GM21737 (cell line): ENCODE results near the gene PLP2.

Source experiments
- ATAC-seq: cut with Tn5 transposase; IDR thresholded peaks from one replicate; pipeline ENCODE4 v1.9.1; 2021; ENCODE audit warnings: mild to moderate bottlenecking, moderate library complexity; ENCODE audit not compliant: unreplicated experiment

The PLP2 gene

DNA sequence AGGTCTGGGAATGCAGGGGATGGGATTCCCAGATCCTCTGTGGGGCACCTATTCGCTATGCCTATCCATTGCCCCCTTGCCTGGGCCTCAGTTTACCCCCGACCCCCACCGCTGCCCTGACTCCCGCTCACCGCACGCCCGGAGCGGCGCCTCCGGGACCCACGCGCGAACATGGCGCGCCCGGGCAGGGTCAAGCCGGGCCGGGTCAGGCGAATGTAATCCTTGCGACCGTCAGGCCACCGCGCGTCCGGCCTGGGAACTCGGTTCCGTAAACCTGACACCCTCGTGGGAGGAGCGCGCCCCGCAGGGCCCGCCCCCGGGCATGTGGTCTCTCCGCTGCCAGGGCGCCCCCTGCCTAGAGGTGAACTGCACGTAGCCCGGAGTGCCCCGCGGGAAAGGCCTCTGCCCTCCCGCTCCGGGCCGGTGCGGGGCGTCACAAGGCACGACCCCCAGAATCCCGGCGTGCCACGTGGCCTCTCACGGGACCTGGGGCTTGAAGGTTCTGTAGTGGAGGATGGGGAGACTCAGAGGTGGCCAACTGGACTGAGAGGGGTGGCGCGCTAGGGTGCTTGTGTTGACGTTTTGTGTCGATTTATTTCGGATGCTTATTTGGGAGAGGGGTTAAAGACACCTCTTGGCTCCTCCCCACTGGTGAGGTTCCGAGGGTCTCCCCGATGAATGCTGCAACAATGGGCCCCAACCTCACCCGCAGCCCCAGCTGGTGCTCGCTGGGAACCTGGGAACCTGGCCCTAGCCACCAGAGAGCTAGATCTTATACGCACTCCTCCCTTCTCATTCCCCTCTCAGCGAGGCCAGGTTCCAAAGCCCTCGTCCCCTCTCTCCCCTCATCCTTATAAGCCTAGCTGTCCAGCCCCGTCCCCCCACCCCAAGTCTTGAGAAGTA is 14.7 kb downstream of the PLP2 start, which contains the start of gene PRICKLE3:
PRICKLE3 (minus strand) TSS at position 249 of the 903 bp plus-strand sequence; CDS start at position 173, 76 bp downstream.
- no peak for ATAC-seq

DNA sequence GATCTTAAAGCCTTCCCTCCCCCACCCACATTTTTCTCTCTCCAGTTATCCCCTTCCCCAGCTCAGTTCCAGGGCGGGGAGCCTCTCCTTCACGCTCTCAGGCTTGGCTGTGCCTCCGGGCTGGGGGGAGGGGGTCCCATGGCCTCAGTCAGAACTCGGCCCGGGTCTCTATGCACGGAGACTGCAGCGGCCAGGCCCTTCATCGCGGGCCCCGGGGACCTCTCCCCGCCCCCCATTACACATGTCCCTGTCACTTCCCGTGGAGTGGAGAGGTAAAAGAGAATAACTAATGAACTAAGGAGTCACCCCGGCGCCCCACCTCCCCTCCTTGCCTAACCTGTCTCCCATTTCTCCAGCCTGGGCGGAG is 15.3 kb downstream of the PLP2 start:
- no peak for ATAC-seq

DNA sequence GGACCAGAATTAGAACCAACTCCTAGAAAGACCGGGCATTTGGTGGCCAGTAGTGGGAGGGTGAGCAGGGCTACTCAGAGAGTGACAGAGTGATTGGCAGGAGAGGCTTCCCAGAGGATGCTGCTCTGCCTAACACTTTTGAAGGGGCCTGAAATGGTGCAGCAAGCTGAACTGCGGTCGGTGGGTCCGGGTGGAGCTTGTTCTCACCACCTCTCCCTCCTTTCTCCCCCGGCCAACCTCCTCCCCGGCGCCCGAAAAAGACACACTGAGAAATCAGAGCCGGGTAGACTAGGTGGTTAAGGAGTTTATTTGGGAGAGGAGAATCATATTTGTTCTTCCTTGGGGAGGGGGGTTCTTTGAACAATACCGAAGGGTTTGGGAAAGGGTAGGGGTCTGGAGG is 15.8 kb downstream of the PLP2 start:
- no peak for ATAC-seq

DNA sequence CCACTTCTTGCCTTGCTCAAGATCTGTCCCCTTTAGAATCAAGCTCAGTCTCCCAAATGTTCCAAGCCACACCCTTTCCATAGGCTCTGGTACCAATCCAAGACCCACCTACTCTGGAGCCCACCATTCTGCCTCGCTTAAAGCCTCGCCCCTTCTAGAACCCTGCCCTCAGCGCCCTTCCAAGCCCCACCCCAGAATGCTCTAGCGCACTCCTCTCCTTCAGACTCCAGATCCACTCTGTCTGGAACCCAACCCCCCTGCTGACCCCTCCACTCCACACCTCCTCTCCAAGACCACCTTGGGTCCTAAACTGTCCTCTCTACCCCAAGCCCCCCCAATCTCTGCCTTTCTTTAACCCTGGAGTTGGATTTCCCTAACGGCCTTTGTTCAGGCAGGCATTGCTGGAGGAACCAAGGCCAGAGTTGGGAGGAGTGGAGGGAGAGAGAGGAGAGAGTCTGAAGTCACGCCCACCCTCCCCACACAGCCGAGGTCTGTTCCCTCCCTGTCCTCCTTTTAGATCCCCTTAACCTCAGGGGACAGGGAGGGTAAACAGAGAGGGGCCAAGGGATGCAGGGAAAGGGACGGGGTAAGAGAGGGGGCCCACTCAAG is 16.9 kb downstream of the PLP2 start:
- no peak for ATAC-seq

DNA sequence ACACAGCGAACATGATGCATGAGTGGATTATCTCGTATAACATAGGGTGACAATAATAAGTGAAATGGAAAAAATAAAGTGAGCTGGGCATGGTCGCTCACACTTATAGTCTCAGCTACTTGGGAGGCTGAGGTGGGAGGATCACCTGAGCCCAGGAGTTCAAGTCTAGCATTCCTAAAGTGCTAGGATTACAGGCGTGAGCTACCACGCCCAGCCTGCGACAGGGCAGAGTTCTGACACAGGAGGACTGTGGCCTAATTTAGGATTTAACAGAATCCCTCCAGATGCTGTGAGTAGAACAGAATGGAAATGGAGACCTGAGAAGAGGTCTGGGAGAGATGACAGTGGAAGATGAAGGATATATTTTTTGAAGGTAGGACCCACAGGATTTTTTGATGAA is 17.9 kb downstream of the PLP2 start:
- no peak for ATAC-seq

DNA sequence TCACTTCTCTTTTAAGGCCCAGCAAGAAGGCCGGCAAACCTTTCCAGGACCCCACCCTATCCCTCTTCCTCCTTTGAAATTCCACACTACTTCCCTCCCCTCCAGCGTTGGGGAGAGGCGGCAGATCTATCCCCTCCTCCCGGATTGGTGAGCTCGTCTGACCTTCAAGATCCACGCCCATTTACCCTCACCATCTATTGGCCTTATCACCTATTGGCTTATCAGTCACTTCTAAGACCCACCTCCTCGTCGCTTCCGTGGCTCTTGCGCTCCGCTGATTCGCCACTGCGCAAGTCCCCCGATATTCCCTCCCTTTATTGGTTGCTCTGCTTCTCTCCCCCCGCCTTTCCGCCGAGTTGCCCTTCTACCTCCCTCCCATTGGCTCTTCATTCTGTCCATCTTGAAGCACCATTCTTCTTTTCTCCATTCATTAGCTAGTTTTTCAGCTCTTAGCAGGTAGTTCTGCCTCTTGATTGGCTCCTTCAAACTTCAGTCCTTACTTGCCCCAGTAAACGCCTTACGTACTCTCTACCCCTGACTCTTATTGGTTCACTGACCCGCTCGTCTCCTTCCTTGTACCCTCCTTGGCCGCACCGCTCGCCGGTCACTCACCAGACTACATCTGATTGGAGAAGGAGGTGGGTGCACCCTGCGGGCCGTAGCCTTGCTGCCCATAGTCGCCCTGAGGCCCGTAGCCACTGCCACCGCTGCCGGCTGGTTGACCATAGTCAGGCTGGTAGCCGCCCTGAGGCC is 19.3 kb downstream of the PLP2 start:
- ATAC-seq = peak; percentile 89

DNA sequence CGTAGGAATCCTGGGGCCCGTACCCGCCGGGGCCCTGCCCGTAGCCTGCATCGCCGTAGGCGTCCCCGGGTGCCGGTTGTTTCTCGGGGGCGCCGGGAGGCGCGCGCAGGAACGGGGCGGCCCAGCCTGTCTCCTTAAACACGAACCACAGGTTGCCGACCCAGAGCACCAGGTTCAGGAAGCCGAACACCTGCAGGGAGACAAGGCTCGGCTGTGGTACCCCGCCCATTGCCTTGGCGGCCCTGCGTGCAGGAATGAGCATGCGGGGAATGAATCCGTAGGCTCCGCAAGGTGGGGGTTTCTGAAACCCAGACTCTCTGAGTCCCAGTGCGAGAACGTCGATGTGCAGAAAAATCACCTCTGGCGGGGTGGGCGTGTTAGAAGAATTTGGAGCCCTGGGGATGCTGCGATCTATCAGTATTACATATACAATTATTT is 19.9 kb downstream of the PLP2 start:
- ATAC-seq = no peak

DNA sequence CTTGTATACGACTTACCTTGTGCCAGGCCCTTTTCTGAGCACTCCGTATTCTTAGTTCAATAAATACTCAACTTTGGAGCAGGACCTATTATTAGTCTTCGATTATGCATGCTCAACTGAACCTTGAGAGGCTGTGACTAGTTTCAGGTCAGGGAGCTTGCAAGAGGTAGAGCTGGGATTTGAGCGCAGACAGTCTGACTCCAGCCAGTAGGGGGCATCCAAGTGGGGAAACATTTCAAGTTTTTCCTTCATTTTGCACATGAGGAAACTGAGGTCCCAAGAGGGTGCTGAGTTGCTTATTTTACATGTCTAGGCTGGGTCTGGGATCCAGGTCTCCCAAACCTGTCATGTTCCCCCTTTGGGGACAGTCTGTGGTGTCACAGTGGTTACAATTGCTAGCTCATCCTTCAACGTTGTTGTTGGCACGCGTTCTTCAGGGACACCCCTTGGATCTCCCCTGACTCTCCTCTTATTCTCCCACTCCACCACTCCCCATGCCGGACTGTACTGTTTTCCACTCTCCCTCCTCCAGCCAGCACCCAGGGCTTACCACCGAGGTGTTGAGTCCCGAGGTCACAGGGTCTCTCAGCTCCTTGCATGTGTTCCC is 21.1 kb downstream of the PLP2 start:
- no peak for ATAC-seq

DNA sequence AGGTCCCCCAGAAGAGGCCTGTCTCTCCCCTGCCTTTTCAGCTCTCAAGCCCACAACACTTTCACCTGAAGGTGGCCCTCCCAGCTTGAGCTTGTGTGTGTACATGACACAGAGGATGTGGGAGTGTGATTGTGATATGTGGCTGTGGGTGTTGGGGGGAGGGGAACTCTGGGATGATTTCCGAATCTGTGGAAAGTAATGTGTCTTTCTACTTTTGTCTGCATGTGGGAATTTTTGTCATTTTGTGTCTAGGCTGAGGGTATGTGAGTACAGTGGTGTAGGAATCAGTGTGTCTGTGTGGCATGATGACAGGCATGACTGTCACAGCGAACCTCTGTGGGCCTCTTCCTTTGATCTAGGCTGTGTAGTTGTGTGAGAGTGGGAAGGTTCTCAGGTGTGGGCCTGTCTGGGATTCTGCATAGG is 21.9 kb downstream of the PLP2 start:
- ATAC-seq = no peak

DNA sequence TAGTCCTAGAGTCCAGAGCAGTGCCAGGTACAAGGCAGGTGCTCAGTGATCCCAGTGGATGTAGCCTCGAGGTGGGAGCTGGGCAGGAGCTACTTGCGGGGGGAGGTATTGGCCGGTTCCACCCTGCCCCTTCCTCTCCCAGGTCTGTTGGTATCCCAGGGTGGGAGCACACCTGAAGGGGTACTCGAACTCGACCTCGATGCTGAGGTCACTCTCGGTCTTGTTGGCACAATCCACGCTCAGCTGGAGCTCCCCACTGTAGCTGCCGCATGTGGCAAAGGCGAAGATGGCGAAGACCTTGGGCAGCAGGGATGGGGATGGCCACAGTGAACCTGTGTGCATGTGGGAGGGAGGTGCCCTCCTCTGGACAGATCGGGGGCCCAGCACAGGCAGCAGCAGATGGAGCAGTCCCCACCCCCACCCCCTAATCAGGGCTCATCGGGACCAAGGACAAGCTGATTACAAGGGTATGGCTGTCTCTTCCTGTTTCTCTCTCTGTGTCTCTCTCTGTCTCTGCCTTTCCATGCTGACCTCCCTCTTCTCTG is 25.9 kb downstream of the PLP2 start:
- no peak for ATAC-seq

DNA sequence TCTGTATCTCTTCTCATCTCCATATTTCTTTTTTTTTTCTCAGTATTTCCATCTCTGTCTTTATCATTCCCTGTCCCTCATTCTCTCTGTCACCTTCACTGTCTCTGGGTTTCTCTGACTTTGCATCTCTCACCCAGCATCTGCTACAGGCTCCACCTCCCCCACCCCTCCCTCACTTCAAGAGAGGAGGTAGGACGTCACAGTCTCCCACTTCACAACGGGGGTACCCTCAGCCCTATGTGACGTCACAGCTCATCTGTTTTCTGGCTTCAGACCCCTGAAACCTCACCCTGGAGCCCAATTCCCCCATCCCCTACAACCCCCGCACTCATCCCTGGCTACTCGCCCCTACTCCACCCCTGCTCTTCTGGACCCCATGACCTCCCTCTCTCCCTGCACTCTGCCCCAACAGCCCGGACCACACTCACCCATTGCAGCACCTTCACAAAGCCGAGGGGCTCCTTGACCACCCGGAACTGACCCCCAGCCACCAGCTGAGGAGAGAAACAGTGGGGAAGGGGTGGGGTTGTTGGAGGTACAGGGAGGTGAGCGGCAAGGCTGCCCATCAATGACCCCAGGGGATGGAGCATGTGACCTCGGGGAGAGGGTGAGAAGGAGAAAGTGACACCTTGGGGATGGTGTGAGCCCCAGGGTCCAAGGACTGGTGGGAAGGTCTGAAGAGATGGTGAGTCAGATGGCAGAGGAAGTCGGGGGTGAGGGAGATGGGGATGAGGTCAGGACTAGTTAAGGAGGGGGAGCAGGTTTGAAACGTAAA is 27.0 kb downstream of the PLP2 start:
- ATAC-seq = no peak

DNA sequence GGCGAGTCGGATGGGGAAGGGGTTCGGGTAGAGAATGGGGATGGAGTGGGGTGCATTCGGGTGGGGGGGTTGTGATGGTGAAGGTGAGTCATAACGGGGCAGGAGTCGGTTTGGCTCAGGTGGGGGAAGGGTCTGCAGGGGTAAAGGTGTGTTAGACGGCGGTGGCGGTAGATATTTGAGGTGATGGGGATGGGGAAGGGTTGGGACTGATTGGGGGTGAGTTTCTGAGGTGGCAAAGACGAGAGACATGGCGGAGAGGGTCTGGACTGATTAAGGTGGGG is 27.6 kb downstream of the PLP2 start:
- no peak for ATAC-seq

DNA sequence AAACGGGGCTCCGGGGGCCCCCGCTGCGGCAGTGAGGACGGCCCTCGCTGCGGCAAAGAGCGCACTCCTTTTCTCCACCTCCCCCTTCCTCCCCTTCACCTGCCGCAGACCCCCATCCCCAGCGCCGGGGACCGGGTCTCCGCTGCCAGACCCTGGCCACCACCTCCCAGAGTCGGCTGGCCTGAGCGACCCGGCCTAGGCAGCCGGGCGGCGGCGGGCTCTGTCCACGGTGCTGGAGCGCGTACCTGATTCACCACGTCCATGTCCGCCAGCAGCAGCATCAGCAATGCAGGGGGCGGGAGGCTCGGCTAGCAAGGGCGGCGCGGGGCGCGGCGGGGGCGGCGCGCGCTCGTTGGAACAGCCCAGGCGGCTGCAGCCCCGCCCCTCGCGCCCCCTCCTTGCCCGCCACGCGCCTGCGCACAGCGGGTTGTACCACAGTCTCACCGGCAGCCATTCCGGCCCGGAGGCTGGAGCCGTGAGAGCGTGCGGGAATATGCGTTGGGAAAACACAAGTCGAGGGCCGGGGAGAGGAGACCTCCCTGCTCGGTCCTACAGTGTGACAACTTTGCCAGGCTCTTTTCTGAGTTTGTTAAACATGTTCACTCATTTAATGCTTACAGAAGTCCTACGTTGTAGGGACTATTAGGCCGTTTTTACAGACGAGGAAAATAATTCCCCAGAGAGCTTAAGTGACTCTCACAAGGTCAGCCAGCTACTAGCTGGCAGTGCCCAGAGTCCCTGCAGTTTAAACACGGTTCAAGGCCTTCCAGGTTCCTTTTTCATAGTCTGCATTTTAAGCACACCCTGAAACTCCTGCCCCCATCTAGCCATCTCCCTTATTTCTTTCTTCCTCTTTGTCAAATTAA is 28.4 kb downstream of the PLP2 start, which contains the start of gene SYP:
SYP (minus strand) TSS at position 288 of the 866 bp plus-strand sequence; CDS start at position 281, 7 bp downstream.
- ATAC-seq = peak; percentile 98

DNA sequence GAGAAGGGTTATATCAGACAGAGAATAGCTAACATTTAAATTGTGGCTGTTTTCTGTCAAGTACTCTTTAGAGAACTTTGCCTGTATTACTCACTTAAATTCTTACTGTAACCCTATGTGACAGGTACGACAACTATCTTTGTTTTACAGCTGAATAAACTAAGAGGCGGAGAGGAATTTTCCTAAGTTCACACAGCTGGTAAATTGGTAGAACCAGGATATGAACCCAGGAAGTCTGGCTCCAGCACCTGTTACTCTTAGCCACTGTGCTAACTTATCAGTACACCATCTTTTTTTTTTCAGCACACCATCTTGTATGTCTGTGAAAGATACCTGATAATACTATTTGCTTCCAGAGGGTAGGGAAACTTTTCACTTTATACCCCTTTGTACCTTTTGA is 30.3 kb downstream of the PLP2 start:
- no peak for ATAC-seq

DNA sequence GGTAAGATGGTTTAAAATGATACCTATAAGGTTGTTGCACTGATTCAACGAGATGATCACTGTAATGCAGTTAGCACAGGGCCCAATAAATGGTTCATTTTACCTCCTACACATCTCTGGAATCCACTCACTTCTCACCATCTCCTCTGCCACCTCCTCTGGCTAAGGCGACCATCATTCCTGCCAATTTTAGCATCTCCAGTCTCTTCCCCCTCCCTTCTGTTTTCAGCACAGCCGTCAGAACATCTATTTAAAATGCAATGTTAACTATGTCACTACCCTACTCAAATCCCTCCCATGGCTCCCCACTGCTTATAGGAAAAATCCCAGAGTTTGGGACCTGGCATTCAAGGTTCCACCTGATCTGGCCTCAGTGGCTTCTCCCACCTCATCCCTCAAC is 31.8 kb downstream of the PLP2 start:
- no peak for ATAC-seq

DNA sequence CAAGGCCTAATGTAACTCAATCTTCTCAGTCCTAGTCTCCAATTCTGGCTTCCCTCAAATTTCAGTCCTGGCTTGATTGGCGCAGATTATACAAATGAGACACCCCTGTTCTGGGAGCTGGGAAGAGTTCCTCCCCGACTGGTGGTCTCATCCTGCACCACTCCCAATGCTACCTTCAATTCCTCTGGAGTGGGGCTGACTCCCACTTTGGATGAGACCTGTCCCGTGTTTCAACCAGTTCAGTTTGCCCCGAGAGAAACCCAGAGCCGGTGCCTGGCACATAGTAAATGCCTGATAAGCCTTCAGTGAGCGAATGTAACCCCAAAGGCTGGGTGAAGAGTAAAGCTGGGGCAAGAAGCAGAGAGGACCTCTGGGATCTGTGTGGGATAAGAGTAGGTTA is 32.3 kb downstream of the PLP2 start:
- no peak for ATAC-seq

DNA sequence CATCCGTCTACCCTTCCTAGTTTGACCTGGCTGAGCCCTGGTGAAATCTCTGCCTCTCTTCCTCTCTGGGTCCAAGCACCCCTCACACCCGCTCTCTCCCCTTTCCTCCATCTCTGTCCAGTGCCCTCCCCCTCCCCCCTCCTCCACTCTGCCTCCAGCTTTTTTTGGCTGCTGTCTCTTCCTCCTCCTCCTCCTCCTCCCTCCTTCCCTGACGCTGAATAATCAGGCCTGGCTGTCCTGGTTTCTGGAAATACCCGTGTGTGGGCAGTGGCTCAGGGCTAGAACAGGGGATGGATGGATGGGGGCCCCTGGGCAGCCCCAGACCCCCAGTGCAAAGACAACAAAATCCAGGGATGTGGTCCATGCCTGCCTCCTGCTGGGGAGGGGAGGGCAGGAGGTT is 33.0 kb downstream of the PLP2 start:
- no peak for ATAC-seq

DNA sequence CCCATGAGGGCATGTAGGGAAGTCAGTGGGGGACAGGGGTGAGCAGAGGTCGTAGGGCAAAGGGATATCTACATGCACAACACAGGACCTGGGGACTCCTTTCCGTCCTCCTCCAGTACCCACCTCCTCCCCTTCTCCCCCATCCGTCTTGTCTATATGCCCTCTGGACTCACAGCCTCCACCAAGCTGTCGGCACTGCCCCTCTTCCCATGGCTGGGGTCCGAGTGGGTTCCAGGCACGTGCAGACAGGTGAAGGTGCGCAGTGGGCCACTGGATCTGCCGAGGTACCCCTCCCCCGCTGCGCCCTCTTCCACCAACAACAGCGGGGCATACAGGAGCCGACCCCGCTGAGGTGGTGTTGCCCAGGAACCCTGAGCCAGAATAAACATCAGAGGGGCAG is 33.7 kb downstream of the PLP2 start:
- ATAC-seq = no peak

DNA sequence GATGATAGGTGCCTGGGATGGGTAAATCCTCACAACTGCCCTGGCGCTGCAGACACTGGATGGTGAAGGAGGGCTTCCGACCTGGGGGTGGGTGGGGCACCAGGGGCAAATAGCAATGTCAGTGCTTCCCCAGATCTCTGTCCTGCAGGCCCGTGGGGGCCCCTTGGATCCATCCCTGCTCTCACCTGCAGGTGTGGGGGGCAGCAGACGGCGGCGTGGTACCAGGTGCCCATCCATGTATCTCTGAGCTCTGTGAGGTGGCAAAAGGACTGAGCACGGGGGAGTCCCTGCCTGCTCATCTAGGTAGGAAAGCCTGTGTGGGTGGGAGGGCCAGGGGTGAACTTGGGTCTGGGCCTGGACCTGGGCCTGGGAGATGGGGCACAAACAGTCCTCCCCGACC is 34.8 kb downstream of the PLP2 start:
- no peak for ATAC-seq
